ENCODE results near the gene TMEM245.

Gene TMEM245

GRCh38 chr9:109101810-109102209 lies 17.9 kb downstream of the TMEM245 start:
- no peak overlapping the region for H3K9ac ChIP-seq (ENCODE audit: low read depth, low read length, poor library complexity)

GRCh38 chr9:109101202-109101595 lies 18.5 kb downstream of the TMEM245 start:
- no peak overlapping the region for H3K9ac ChIP-seq (ENCODE audit: low read depth, low read length, poor library complexity)
- H2AK5ac ChIP-seq (ENCODE audit: low read depth, low read length), result no peak overlapping the region
- H3K27me3 ChIP-seq (ENCODE audit: control insufficient read depth in 3 of 3, insufficient read depth in 3 of 3, low read depth in 1 of 3, low read length in 3 of 3), result no peaks in the 10 kb centered on the region
- H3K4ac ChIP-seq (ENCODE audit: low read length), result no peak overlapping the region
- H4K8ac ChIP-seq (ENCODE audit: low read depth, low read length), result no peak overlapping the region
- H3K23ac ChIP-seq (ENCODE audit: low read depth, low read length, poor library complexity), result no peak overlapping the region
- no peak overlapping the region for H2BK12ac ChIP-seq (ENCODE audit: low read length)
- no CpG with 5 or more reads among the region's 3 CpGs for WGBS, 2 donors (ENCODE audit: extremely low coverage in 2 of 2, insufficient read length in 2 of 2, insufficient replicate concordance in 1 of 2)
- H2AFZ ChIP-seq (ENCODE audit: low read length), result no peak overlapping the region
- peaks cover 0 to 28% of the 10 kb centered on the region in 2 donors for H3K9me3 ChIP-seq (replicated peaks in 1 of 2; ENCODE audit: control insufficient read depth in 2 of 2, insufficient read depth in 1 of 2, low read depth in 1 of 2, low read length in 2 of 2)
- H3K14ac ChIP-seq (ENCODE audit: low read length), result no peak overlapping the region
- no peak overlapping the region for H2BK15ac ChIP-seq (ENCODE audit: low read length)
- DNase-seq (ENCODE audit: low spot score), result no peak
- H3K4me1 ChIP-seq (ENCODE audit: control insufficient read depth in 2 of 2, insufficient read depth in 1 of 2, low read depth in 1 of 2, low read length in 2 of 2), result peaks cover 4 to 13% of the 10 kb centered on the region in 2 donors
- H2BK120ac ChIP-seq (ENCODE audit: low read depth, low read length), result no peak overlapping the region
- no peak overlapping the region for H2BK5ac ChIP-seq (ENCODE audit: low read length)
- H4K91ac ChIP-seq (ENCODE audit: low read depth, low read length, poor library complexity), result no peak overlapping the region
- H3K4me3 ChIP-seq (ENCODE audit: low read length in 2 of 2), result no peak overlapping the region
- H3K36me3 ChIP-seq (replicated peaks in 1 of 2; ENCODE audit: control insufficient read depth in 2 of 2, insufficient read depth in 2 of 2, low read length in 2 of 2), result peaks cover 0 to 71% of the 10 kb centered on the region in 2 donors
- no peak overlapping the region for H3K4me2 ChIP-seq (ENCODE audit: insufficient read depth, low read length, poor library complexity, severe bottlenecking)
- H3K18ac ChIP-seq (ENCODE audit: low read length), result no peak overlapping the region
- no peaks in the 10 kb centered on the region for H3K79me1 ChIP-seq (ENCODE audit: low read depth, low read length)
- no peak overlapping the region for H3K27ac ChIP-seq (replicated peaks; ENCODE audit: low read length)

More at GRCh38 chr9:109101810-109102209, 17.9 kb downstream of the TMEM245 start:
- no peak overlapping the region for H3K14ac ChIP-seq (ENCODE audit: low read length)
- no peak overlapping the region for H2BK15ac ChIP-seq (ENCODE audit: low read length)
- no peak overlapping the region for H3K4me3 ChIP-seq (ENCODE audit: low read length in 2 of 2)
- no peak overlapping the region for H3K23ac ChIP-seq (ENCODE audit: low read depth, low read length, poor library complexity)
- no peak overlapping the region for H2BK5ac ChIP-seq (ENCODE audit: low read length)
- peaks cover 0 to 75% of the 10 kb centered on the region in 2 donors for H3K36me3 ChIP-seq (replicated peaks in 1 of 2; ENCODE audit: control insufficient read depth in 2 of 2, insufficient read depth in 2 of 2, low read length in 2 of 2)
- H2AK5ac ChIP-seq (ENCODE audit: low read depth, low read length), result no peak overlapping the region
- H3K9me3 ChIP-seq (replicated peaks in 1 of 2; ENCODE audit: control insufficient read depth in 2 of 2, insufficient read depth in 1 of 2, low read depth in 1 of 2, low read length in 2 of 2), result peaks cover 0 to 28% of the 10 kb centered on the region in 2 donors
- H4K8ac ChIP-seq (ENCODE audit: low read depth, low read length), result no peak overlapping the region
- no peak overlapping the region for H2BK12ac ChIP-seq (ENCODE audit: low read length)
- H3K27me3 ChIP-seq (ENCODE audit: control insufficient read depth in 3 of 3, insufficient read depth in 3 of 3, low read depth in 1 of 3, low read length in 3 of 3), result no peaks in the 10 kb centered on the region
- no peak overlapping the region for H2AFZ ChIP-seq (ENCODE audit: low read length)
- no peak overlapping the region for H4K91ac ChIP-seq (ENCODE audit: low read depth, low read length, poor library complexity)
- H3K18ac ChIP-seq (ENCODE audit: low read length), result no peak overlapping the region
- H3K4me2 ChIP-seq (ENCODE audit: insufficient read depth, low read length, poor library complexity, severe bottlenecking), result no peak overlapping the region
- H3K27ac ChIP-seq (replicated peaks; ENCODE audit: low read length), result no peak overlapping the region
- no peak for DNase-seq (ENCODE audit: low spot score)
- H2BK120ac ChIP-seq (ENCODE audit: low read depth, low read length), result no peak overlapping the region
- H3K79me1 ChIP-seq (ENCODE audit: low read depth, low read length), result no peaks in the 10 kb centered on the region
- no CpG with 5 or more reads among the region's 3 CpGs for WGBS, 2 donors (ENCODE audit: extremely low coverage in 2 of 2, insufficient read length in 2 of 2, insufficient replicate concordance in 1 of 2)
- H3K4ac ChIP-seq (ENCODE audit: low read length), result no peak overlapping the region
- H3K4me1 ChIP-seq (ENCODE audit: control insufficient read depth in 2 of 2, insufficient read depth in 1 of 2, low read depth in 1 of 2, low read length in 2 of 2), result peaks cover 4 to 13% of the 10 kb centered on the region in 2 donors

DNA sequence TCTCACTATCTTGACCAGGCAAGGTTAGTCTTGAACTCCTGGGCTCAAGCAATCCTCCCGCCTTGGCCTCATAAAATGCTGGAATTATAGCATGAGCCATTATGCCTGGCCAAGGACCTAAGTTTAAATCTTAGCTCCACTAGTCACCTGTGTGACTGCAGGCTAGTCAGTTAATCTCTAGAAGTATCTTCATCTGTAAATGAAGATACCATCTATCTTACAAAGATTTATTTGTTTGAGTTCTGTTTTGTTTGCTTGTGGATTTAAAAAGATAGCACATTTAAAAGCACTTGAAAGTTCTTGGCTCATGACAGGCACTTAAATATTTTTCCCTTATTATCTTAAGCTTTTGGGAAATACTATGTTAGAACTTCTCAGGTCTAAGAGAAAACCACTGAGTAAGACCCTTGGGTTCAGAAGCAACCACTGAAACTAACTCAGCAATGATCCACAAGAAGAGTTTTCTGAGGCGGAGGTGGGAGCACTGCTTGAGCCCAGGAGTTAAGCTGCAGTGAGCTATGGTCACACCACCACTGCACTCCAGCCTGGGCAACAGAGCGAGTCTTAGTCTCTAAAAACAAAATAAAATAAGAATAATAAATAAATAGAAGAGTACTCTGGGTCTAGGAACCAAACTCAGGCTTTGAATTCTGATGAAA lies 19.1 kb downstream of the TMEM245 start:
- no peak overlapping the region for H2BK5ac ChIP-seq (ENCODE audit: low read length)
- H4K8ac ChIP-seq (ENCODE audit: low read depth, low read length), result no peak overlapping the region
- H3K9me3 ChIP-seq (replicated peaks in 1 of 2; ENCODE audit: control insufficient read depth in 2 of 2, insufficient read depth in 1 of 2, low read depth in 1 of 2, low read length in 2 of 2), result peaks cover 0 to 28% of the 10 kb centered on the region in 2 donors
- no peak overlapping the region for H2AFZ ChIP-seq (ENCODE audit: low read length)
- H3K9ac ChIP-seq (ENCODE audit: low read depth, low read length, poor library complexity), result no peak overlapping the region
- H3K14ac ChIP-seq (ENCODE audit: low read length), result no peak overlapping the region
- no peak overlapping the region for H3K4me2 ChIP-seq (ENCODE audit: insufficient read depth, low read length, poor library complexity, severe bottlenecking)
- no peak overlapping the region for H2AK5ac ChIP-seq (ENCODE audit: low read depth, low read length)
- H3K27ac ChIP-seq (replicated peaks; ENCODE audit: low read length), result no peak overlapping the region
- no peak overlapping the region for H2BK120ac ChIP-seq (ENCODE audit: low read depth, low read length)
- peaks cover 1 to 70% of the 10 kb centered on the region in 2 donors for H3K36me3 ChIP-seq (replicated peaks in 1 of 2; ENCODE audit: control insufficient read depth in 2 of 2, insufficient read depth in 2 of 2, low read length in 2 of 2)
- no peak overlapping the region for H2BK12ac ChIP-seq (ENCODE audit: low read length)
- H3K79me1 ChIP-seq (ENCODE audit: low read depth, low read length), result no peaks in the 10 kb centered on the region
- no peak overlapping the region for H3K18ac ChIP-seq (ENCODE audit: low read length)
- no peak for DNase-seq (ENCODE audit: low spot score)
- peaks cover 4 to 13% of the 10 kb centered on the region in 2 donors for H3K4me1 ChIP-seq (ENCODE audit: control insufficient read depth in 2 of 2, insufficient read depth in 1 of 2, low read depth in 1 of 2, low read length in 2 of 2)
- H3K23ac ChIP-seq (ENCODE audit: low read depth, low read length, poor library complexity), result no peak overlapping the region
- no CpG with 5 or more reads among the region's 3 CpGs for WGBS, 2 donors (ENCODE audit: extremely low coverage in 2 of 2, insufficient read length in 2 of 2, insufficient replicate concordance in 1 of 2)
- H2BK15ac ChIP-seq (ENCODE audit: low read length), result no peak overlapping the region
- no peak overlapping the region for H3K4me3 ChIP-seq (ENCODE audit: low read length in 2 of 2)
- H3K27me3 ChIP-seq (ENCODE audit: control insufficient read depth in 3 of 3, insufficient read depth in 3 of 3, low read depth in 1 of 3, low read length in 3 of 3), result no peaks in the 10 kb centered on the region
- no peak overlapping the region for H4K91ac ChIP-seq (ENCODE audit: low read depth, low read length, poor library complexity)
- H3K4ac ChIP-seq (ENCODE audit: low read length), result no peak overlapping the region

DNA sequence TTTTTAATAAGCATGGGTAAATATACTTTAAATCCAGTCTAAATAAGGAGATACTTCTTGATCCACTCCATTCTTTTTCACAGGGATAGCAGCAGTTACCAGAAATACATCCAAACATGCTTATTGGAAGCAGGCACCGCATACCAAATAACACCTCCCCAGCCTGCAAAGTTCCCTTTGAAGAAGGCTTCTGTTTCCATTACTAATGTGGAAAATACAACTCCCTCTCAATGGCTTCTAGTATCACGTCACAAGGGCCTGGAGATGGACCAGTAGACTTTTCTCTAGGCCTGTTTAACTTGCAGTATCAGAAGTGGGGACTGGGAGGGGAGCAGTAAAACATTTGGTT lies 20.8 kb downstream of the TMEM245 start:
- H3K23ac ChIP-seq (ENCODE audit: low read depth, low read length, poor library complexity), result no peak overlapping the region
- H3K4me1 ChIP-seq (ENCODE audit: control insufficient read depth in 2 of 2, insufficient read depth in 1 of 2, low read depth in 1 of 2, low read length in 2 of 2), result peaks cover 4 to 13% of the 10 kb centered on the region in 2 donors
- H3K4me2 ChIP-seq (ENCODE audit: insufficient read depth, low read length, poor library complexity, severe bottlenecking), result no peak overlapping the region
- peaks cover 0 to 12% of the 10 kb centered on the region in 2 donors for H3K9me3 ChIP-seq (replicated peaks in 1 of 2; ENCODE audit: control insufficient read depth in 2 of 2, insufficient read depth in 1 of 2, low read depth in 1 of 2, low read length in 2 of 2)
- H3K27ac ChIP-seq (replicated peaks; ENCODE audit: low read length), result no peak overlapping the region
- no peak overlapping the region for H3K9ac ChIP-seq (ENCODE audit: low read depth, low read length, poor library complexity)
- no peak overlapping the region for H2BK12ac ChIP-seq (ENCODE audit: low read length)
- H3K27me3 ChIP-seq (ENCODE audit: control insufficient read depth in 3 of 3, insufficient read depth in 3 of 3, low read depth in 1 of 3, low read length in 3 of 3), result no peaks in the 10 kb centered on the region
- no peak overlapping the region for H3K14ac ChIP-seq (ENCODE audit: low read length)
- H4K8ac ChIP-seq (ENCODE audit: low read depth, low read length), result no peak overlapping the region
- H3K4me3 ChIP-seq (ENCODE audit: low read length in 2 of 2), result no peak overlapping the region
- no peak overlapping the region for H2AK5ac ChIP-seq (ENCODE audit: low read depth, low read length)
- H3K79me1 ChIP-seq (ENCODE audit: low read depth, low read length), result no peaks in the 10 kb centered on the region
- no peak for DNase-seq (ENCODE audit: low spot score)
- no CpG with 5 or more reads among the region's 2 CpGs for WGBS, 2 donors (ENCODE audit: extremely low coverage in 2 of 2, insufficient read length in 2 of 2, insufficient replicate concordance in 1 of 2)
- H2BK15ac ChIP-seq (ENCODE audit: low read length), result no peak overlapping the region
- H3K36me3 ChIP-seq (replicated peaks in 1 of 2; ENCODE audit: control insufficient read depth in 2 of 2, insufficient read depth in 2 of 2, low read length in 2 of 2), result peaks cover 1 to 70% of the 10 kb centered on the region in 2 donors
- H2AFZ ChIP-seq (ENCODE audit: low read length), result no peak overlapping the region
- H4K91ac ChIP-seq (ENCODE audit: low read depth, low read length, poor library complexity), result no peak overlapping the region
- H3K18ac ChIP-seq (ENCODE audit: low read length), result no peak overlapping the region
- no peak overlapping the region for H2BK5ac ChIP-seq (ENCODE audit: low read length)
- H2BK120ac ChIP-seq (ENCODE audit: low read depth, low read length), result no peak overlapping the region
- no peak overlapping the region for H3K4ac ChIP-seq (ENCODE audit: low read length)

Measured in neuronal stem cell (in vitro differentiated cells).